Mucosa of descending colon (tissue), 3 donors: ENCODE data around the gene C3orf70. TPM values are rescaled to one million over a fixed set of nuclear protein-coding genes. Genes with fewer than 3 reads are reported as not detected.

Source experiments
- ATAC-seq: fragments of 200-7000 bp; cut with Tn5 transposase; one replicate; pipeline ENCODE4 v1.9.1; 2020; ENCODE audit warnings: mild to moderate bottlenecking, moderate library complexity
- DNase-seq, 3 donors: peaks; one replicate each; pipeline ENCODE4 v3.0.0-alpha.2; 2020
- H3K36me3 ChIP-seq: fragments of 200-600 bp; one replicate; pipeline ENCODE4 v1.8.0; 2021; ENCODE audit warnings: low read depth, mild to moderate bottlenecking
- H3K4me1 ChIP-seq: fragments of 200-600 bp; one replicate; pipeline ENCODE4 v1.8.0; 2021; ENCODE audit warnings: low read depth, mild to moderate bottlenecking
- H3K4me3 ChIP-seq: fragments of 200-600 bp; one replicate; pipeline ENCODE4 v1.8.0; 2021; ENCODE audit warnings: mild to moderate bottlenecking
- H3K9me3 ChIP-seq: fragments of 200-600 bp; one replicate; pipeline ENCODE4 v1.8.0; 2021; ENCODE audit warnings: mild to moderate bottlenecking
- intact Hi-C, 2 donors: fragments of 100-400 bp; cut with DNase I in 1 of 2; cut with micrococcal nuclease in 1 of 2; formaldehyde crosslinking; loops; one replicate each; pipeline versions ENCODE4 v1.11.0 to v1.11.1; 2022; cut with DNase I, micrococcal nuclease
- total RNA-seq, 3 donors: library from RNA; stranded (reverse); fragmentation: NEBNext Ultra II Directional in 2 of 3; extraction: Animal tissue kit (Norgen Biotek cat#: 25700) in 2 of 3; gene quantifications; one replicate each; pipeline versions ENCODE4 v1.2.1 to v1.2.4, GENCODE V29; 2021 to 2023
- TF ChIP-seq, protein P1 (sequence below): fragments of 200-600 bp; IDR thresholded peaks from one replicate; pipeline ENCODE4 v1.8.0; 2022; ENCODE audit warnings: antibody characterized with exemption, mild to moderate bottlenecking
- donor health status: DM: no; HTN: no; CAD: no; lungs with moderate emphysema.
- donor health status: DM: no; HTN: no; CAD: no.
- donor health status: DM: no; HTN: yes; CAD: no.

The C3orf70 gene
- total RNA-seq, 3 donors from 2014 or later, result 15.1 to 32.7 (median 16.9) TPM

- H3K4me1 ChIP-seq, result no peaks in the 10 kb centered on the region
- H3K4me3 ChIP-seq, result no peak overlapping the region
- ATAC-seq (no peak), DNase-seq (no peak)
- intact Hi-C loops, result no loop called here
- TF ChIP-seq, protein P1, sequence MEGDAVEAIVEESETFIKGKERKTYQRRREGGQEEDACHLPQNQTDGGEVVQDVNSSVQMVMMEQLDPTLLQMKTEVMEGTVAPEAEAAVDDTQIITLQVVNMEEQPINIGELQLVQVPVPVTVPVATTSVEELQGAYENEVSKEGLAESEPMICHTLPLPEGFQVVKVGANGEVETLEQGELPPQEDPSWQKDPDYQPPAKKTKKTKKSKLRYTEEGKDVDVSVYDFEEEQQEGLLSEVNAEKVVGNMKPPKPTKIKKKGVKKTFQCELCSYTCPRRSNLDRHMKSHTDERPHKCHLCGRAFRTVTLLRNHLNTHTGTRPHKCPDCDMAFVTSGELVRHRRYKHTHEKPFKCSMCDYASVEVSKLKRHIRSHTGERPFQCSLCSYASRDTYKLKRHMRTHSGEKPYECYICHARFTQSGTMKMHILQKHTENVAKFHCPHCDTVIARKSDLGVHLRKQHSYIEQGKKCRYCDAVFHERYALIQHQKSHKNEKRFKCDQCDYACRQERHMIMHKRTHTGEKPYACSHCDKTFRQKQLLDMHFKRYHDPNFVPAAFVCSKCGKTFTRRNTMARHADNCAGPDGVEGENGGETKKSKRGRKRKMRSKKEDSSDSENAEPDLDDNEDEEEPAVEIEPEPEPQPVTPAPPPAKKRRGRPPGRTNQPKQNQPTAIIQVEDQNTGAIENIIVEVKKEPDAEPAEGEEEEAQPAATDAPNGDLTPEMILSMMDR, result no peak
- H3K36me3 ChIP-seq, result no peaks in the 10 kb centered on the region
- H3K9me3 ChIP-seq, result no peaks in the 10 kb centered on the region
These were observed 2.8 kb upstream of the C3orf70 start for GRCh38 chr3:185155678-185156077.

DNA sequence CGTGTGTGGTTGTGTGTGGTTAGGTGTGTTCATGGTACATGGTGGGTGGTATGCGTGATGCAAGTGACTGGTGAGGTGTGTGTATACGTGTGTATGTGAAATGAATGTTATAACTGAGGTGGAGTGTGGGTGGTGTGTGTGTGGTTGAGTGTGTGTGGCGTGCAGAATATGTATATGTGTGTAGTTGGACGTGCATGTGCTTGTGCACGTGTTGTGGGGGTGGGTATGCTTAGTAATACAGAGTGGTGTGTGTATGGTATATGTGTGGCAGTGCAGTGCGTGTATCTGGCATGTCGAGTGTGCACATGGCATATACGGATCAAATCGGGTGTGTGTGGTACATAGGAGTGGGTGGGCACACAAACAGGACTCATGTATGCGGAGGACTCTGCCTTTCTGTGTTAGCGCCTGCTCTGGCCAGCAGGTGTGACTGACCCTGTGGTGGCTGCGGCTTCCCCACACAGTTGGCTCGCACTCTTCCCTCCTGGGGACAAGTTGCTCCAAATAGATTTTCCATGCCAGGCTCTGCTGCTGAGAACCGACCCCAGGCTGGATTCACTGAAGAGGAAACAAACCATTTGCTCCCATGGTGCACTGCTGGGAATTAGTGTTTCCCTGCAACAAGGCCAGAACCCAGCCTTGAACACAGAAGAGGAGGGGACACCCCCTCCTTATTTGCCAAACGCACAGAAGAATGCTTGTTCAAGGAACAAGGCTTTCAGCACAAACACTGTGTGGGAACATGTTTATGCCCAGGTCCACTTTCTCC lies 1.2 kb upstream of the C3orf70 start:
- ATAC-seq (no peak), DNase-seq (no peak)
- no peaks in the 10 kb centered on the region for H3K36me3 ChIP-seq
- intact Hi-C loops, result no loop called here
- H3K9me3 ChIP-seq, result no peaks in the 10 kb centered on the region
- H3K4me3 ChIP-seq, result no peak overlapping the region
- TF ChIP-seq, protein P1, result no peak
- H3K4me1 ChIP-seq, result no peaks in the 10 kb centered on the region

DNA sequence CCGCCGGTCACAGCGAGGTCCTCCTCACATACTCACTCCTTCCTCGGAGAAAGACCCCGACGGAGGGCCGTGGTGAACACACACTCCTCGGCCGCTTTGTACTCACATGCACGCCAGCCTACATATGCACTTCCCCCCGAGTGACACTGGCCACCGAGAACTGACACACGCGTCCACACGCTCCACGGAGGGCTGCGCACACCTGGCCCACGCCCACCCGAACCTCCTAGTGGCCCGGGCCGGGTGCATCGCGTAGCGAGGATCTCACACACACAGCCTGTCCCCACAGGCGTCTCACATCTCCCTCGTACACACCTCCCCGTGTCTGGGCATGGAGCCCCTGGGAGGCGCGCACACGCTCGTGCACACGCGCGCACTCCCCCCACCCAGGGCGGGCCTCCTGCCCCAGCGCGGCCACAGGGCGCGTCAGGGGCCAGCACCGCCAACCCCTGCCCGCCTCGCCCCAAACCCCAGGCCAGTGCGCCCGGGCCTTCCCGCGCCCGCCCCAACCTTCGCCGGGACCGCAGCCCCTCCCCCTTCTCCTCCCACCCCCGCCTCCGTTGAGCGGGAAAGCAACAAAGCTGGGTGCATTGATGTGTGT lies 411 bp upstream of the C3orf70 start:
- intact Hi-C loops, result no loop called here
- ATAC-seq, result peak; percentile 49
- TF ChIP-seq, protein P1, result no peak

DNA sequence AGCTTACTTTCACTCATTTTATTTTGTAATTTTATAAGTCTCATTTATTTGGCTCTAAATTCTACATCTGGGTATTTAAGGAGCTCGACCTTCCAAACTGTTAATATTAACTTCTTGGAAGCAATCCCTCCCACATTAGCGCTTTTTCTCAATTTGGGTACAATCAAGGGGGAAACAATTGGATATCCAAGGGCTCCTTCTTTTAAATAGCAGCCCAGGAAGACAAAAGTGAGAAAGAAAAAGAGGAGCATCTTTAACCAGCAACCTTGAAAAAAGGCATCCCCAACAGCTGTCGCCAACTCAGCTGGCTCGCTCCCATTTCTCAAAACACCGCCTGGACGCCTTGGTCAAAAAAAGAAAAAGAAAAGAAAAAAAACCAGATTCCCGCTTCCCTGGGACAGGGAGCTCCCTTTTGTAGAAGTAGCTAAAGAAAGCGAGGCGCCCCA lies 873 bp downstream of the C3orf70 start:
- H3K9me3 ChIP-seq, result no peaks in the 10 kb centered on the region
- TF ChIP-seq, protein P1, result no peak
- ATAC-seq, result no peak
- no peaks in the 10 kb centered on the region for H3K4me1 ChIP-seq
- no peak for DNase-seq
- no peaks in the 10 kb centered on the region for H3K36me3 ChIP-seq
- H3K4me3 ChIP-seq, result peak overlapping the region; percentile 45
- intact Hi-C loops, result no loop called here

More for the DNA sequence above, 411 bp upstream of the C3orf70 start:
- Histone ChIP-seq H3K4me3 (peak overlapping the region; percentile 45), H3K36me3 (no peaks in the 10 kb centered on the region), H3K4me1 (no peaks in the 10 kb centered on the region), H3K9me3 (no peaks in the 10 kb centered on the region)
- peak; percentile 34 to 69 (median 64) for DNase-seq

DNA sequence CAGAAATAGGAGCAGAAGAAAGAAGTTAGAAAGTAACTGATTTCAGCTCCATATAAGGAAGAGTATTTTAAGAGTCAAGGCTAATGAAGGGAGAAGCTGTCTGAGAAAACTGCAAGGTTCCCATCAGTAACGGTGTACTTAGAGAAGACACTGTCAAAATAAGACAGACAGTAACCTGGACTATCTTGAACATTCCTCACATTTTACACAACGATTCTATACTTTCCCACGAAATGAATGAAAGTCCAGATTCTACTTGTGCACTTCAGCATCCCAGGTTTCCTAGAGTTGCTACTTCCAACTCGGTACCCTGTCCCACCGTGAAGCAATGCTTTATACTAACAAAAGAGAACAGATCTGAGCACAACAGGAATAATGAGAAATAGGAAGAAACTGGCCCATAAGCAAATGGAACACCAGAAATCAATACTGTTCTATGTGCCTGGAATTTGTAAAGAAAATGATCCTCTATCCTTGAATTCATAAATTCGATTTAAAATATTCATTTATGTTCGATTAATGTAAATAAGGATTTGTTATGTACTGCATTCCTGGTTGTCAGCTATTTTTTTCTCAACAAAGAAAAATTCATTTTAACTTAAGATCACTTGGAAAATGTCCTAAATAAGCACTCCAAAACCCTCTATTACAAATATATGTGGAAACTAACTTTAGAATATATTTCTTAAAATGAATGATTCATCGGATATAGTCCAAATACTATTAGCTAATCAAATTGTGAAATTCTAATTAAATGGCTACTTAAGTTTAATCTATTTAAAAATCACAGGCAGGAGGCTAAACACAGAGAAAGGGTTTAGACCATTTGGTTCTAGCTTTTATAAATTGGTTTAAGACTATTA lies 1.5 kb downstream of the C3orf70 start:
- no peaks in the 10 kb centered on the region for H3K36me3 ChIP-seq
- no peak for DNase-seq
- intact Hi-C loops, result no loop called here
- no peak overlapping the region for H3K4me3 ChIP-seq
- H3K9me3 ChIP-seq, result no peaks in the 10 kb centered on the region
- TF ChIP-seq, protein P1, result no peak
- no peaks in the 10 kb centered on the region for H3K4me1 ChIP-seq
- ATAC-seq, result no peak
